ENCODE measurements around the gene UBE2N.

The UBE2N gene

DNA sequence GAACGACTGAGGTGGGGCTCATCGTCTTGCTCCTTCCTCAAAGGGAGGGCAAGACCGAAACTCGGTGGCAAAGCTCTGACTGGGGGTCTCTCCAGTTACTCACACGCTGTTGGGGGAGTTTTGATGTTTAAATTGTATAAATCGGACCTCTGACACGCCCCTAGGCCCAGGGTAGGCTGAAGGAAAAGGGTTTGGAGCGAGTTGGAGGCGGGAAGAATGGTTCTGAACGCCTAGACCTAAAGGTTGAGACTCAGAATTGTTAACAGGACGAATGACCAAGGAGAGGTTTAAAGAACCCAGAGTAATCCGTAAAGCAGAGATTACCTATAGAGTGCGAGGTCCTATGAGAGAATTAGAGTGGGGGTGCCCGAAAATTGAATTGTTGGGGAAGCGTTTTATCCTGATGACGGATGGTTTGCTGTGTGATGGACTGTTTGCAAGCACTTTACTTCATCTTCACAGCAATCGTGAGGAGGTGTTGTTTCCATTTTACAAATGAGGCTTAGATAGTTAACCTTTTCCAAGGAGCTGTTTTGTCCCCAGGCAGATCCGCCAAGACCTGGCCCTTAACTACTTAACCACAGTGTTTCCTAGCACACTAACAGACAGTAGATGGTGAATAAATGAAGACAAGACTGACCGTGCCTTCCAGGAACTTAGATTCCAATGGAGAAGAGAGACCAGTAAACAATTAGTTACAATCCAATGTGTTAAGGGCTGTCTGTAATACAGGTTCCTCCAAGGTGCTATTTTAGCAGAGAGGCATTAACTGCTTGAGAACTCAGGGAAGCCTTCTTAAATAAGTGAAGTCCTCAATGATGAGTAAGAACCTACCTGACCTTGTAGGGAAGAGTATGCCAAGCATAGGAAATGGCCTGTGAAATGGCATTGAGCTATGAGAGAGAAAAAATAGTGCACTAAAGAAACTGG, 929 bp upstream of the UBE2N start:
- TF ChIP-seq, protein P1, sequence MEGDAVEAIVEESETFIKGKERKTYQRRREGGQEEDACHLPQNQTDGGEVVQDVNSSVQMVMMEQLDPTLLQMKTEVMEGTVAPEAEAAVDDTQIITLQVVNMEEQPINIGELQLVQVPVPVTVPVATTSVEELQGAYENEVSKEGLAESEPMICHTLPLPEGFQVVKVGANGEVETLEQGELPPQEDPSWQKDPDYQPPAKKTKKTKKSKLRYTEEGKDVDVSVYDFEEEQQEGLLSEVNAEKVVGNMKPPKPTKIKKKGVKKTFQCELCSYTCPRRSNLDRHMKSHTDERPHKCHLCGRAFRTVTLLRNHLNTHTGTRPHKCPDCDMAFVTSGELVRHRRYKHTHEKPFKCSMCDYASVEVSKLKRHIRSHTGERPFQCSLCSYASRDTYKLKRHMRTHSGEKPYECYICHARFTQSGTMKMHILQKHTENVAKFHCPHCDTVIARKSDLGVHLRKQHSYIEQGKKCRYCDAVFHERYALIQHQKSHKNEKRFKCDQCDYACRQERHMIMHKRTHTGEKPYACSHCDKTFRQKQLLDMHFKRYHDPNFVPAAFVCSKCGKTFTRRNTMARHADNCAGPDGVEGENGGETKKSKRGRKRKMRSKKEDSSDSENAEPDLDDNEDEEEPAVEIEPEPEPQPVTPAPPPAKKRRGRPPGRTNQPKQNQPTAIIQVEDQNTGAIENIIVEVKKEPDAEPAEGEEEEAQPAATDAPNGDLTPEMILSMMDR (IDR thresholded peaks at IDR 0.05), result no peak

- TF ChIP-seq, protein P1 (IDR thresholded peaks at IDR 0.05), result no peak
Observed at GRCh38 chr12:93441081-93441616, 598 bp downstream of the UBE2N start.

GRCh38 chr12:93440043-93440835, 1.5 kb downstream of the UBE2N start:
- TF ChIP-seq, protein P1 (IDR thresholded peaks at IDR 0.05), result no peak

GRCh38 chr12:93438266-93439050, 3.3 kb downstream of the UBE2N start:
- TF ChIP-seq, protein P1 (IDR thresholded peaks at IDR 0.05), result no peak

DNA sequence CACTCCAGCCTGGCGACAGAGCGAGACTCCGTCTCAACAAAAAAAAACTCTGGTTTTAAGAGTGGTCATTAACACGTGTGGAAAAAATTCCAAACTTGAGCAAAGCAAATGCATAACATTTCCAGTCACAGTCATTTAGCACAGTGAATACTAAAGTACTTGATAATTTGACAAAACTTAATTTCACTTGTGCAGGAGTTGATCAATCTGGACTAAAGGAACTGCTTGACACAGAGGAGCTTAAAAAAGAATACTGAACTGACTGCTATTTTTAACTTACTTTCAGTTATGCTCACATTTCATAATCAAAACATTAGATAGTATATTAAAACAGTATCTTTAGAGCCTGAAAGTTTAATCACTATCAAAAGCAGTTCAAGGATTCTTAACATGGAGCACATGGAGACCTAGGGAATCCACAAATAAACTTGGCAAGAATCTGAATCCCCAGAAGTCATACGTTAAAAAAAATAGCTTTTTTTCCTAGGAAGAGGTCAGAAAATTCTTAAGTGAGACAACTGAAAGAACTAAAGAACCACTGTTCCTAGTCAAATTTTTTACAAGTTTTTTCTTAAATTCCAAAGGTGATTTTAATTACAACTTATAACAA, 7.4 kb downstream of the UBE2N start:
- TF ChIP-seq, protein P1 (IDR thresholded peaks at IDR 0.05), result no peak

- TF ChIP-seq, protein P1 (IDR thresholded peaks at IDR 0.05), result no peak
Observed at GRCh38 chr12:93430280-93430679, 11.5 kb downstream of the UBE2N start.

Measured in LNCAP (cell line).